Progenitor cell of endocrine pancreas (in vitro differentiated cells): ENCODE data around the gene GSTM3. TPM values are rescaled to one million over a fixed set of nuclear protein-coding genes. Genes with fewer than 3 reads are reported as not detected.
"Not testable (repeated sequence)": the region's sequence is repeated elsewhere in the genome, so short reads cannot be mapped to it uniquely, and the experiment has no call there.

Experiments used
- DNase-seq: peaks from one replicate; pipeline ENCODE4 v3.0.0; 2021; ENCODE audit warnings: low spot score; ENCODE audit not compliant: unreplicated experiment
- H3K27ac Mint-ChIP-seq: 2 replicates; pipeline ENCODE4 v1.8.0; 2021; ENCODE audit warnings: mild to moderate bottlenecking, moderate library complexity, mixed read lengths
- H3K27me3 Mint-ChIP-seq: 2 replicates; pipeline ENCODE4 v1.8.0; 2021; ENCODE audit warnings: mixed read lengths
- H3K36me3 Mint-ChIP-seq: 2 replicates; pipeline ENCODE4 v1.8.0; 2022; ENCODE audit warnings: mixed read lengths; ENCODE audit not compliant: insufficient read depth
- H3K4me1 Mint-ChIP-seq: 2 replicates; pipeline ENCODE4 v1.8.0; 2021; ENCODE audit warnings: low read depth, mixed read lengths
- H3K4me3 Mint-ChIP-seq: 2 replicates; pipeline ENCODE4 v1.8.0; 2021; ENCODE audit warnings: low read depth, mild to moderate bottlenecking, moderate library complexity, mixed read lengths
- H3K9me3 Mint-ChIP-seq: 2 replicates; pipeline ENCODE4 v1.8.0; 2021; ENCODE audit warnings: low read depth, mixed read lengths
- total RNA-seq: library from RNA; stranded (reverse); gene quantifications from 2 replicates; pipeline ENCODE4 v1.2.1, GENCODE V29; 2021
- TF ChIP-seq, protein P1 (sequence below): fragments of 200-600 bp; sonication (generic); IDR thresholded peaks from one replicate; pipeline ENCODE4 v1.5.0; 2021; ENCODE audit warnings: antibody characterized with exemption, mild to moderate bottlenecking; ENCODE audit not compliant: unreplicated experiment

The GSTM3 gene
- total RNA-seq, 1 donor from 2014 or later, result 83.1 TPM

DNA sequence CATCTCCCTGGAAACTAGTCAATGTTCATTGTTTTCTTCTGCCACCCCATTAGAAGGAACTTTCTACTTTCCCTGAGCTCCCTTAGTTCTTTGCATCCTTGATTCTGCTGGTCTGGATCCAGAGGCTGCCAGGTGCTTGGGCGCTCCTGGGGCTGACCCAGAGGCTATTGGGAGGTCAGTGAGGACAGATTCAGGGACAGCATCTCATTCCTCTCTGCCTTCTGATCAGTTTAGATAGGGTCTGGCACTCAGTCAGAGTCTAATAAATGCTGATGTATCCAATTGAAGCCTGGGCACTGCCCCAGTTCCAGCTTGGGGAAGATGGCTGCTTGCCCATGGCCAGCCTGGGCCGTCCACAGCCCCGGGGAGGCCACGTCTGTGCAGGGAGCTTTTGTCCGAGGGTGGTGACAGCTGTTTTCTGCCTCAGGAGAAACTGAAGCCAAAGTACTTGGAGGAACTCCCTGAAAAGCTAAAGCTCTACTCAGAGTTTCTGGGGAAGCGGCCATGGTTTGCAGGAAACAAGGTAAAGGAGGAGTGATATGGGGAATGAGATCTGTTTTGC lies 50.9 kb downstream of the GSTM3 start:
- H3K27me3 Mint-ChIP-seq, result no peaks in the 10 kb centered on the region
- H3K9me3 Mint-ChIP-seq, result no peaks in the 10 kb centered on the region
- no peak overlapping the region for H3K27ac Mint-ChIP-seq
- no peak for DNase-seq
- H3K36me3 Mint-ChIP-seq, result no peaks in the 10 kb centered on the region
- no peaks in the 10 kb centered on the region for H3K4me1 Mint-ChIP-seq
- no peak overlapping the region for H3K4me3 Mint-ChIP-seq
- TF ChIP-seq, protein P1, sequence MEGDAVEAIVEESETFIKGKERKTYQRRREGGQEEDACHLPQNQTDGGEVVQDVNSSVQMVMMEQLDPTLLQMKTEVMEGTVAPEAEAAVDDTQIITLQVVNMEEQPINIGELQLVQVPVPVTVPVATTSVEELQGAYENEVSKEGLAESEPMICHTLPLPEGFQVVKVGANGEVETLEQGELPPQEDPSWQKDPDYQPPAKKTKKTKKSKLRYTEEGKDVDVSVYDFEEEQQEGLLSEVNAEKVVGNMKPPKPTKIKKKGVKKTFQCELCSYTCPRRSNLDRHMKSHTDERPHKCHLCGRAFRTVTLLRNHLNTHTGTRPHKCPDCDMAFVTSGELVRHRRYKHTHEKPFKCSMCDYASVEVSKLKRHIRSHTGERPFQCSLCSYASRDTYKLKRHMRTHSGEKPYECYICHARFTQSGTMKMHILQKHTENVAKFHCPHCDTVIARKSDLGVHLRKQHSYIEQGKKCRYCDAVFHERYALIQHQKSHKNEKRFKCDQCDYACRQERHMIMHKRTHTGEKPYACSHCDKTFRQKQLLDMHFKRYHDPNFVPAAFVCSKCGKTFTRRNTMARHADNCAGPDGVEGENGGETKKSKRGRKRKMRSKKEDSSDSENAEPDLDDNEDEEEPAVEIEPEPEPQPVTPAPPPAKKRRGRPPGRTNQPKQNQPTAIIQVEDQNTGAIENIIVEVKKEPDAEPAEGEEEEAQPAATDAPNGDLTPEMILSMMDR, result no peak

GRCh38 chr1:109687641-109688499 lies 53.0 kb downstream of the GSTM3 start, which contains the start of gene GSTM1:
GSTM1 (plus strand) TSS chr1:109687817; CDS start chr1:109687874, 57 bp downstream.
- DNase-seq, result peak; percentile 43
- Mint-ChIP-seq H3K36me3 (no peaks in the 10 kb centered on the region), H3K9me3 (no peaks in the 10 kb centered on the region), H3K27me3 (no peaks in the 10 kb centered on the region), H3K4me1 (no peaks in the 10 kb centered on the region), H3K4me3 (peak within 1 kb of the TSS; percentile 74), H3K27ac (peak within 1 kb of the TSS; percentile 95)
- TF ChIP-seq, protein P1, result peak; percentile 37

- not testable (repeated sequence) for H3K9me3 Mint-ChIP-seq, H3K4me1 Mint-ChIP-seq, H3K36me3 Mint-ChIP-seq, H3K27me3 Mint-ChIP-seq, DNase-seq
- Mint-ChIP-seq H3K4me3 (peak overlapping the region; percentile 74), H3K27ac (peak overlapping the region; percentile 95)
These were observed 53.7 kb downstream of the GSTM3 start for GRCh38 chr1:109687109-109687508.

GRCh38 chr1:109685890-109686289 lies 54.9 kb downstream of the GSTM3 start:
- H3K9me3 Mint-ChIP-seq, H3K4me1 Mint-ChIP-seq: not testable (repeated sequence)

DNA sequence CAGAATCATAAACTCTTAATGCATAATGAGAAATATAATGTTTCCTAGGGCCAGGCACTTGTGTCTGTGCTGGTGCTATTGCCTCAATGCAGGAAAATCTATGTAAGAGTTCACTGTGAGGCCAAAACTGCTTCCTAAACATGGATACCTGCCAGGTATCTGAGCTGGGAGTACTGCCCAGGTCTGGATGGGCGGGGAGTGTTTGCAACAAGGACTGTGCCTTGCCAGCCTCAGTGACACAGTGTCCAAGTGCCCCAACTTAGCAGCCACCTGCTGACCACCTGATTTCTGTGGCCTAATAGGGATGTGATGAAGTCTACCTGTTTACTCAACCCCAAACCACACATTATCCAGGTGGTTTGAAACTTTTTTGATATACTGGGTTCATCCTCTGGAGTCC lies 55.4 kb downstream of the GSTM3 start:
- not testable (repeated sequence) for H3K4me3 Mint-ChIP-seq, H3K27ac Mint-ChIP-seq, H3K9me3 Mint-ChIP-seq, DNase-seq, H3K27me3 Mint-ChIP-seq, H3K36me3 Mint-ChIP-seq, H3K4me1 Mint-ChIP-seq

More at GRCh38 chr1:109685890-109686289, 54.9 kb downstream of the GSTM3 start:
- not testable (repeated sequence) for H3K36me3 Mint-ChIP-seq, DNase-seq, H3K4me3 Mint-ChIP-seq, H3K27ac Mint-ChIP-seq, H3K27me3 Mint-ChIP-seq

GRCh38 chr1:109684777-109685176 lies 56.1 kb downstream of the GSTM3 start:
- not testable (repeated sequence) for H3K4me3 Mint-ChIP-seq, H3K9me3 Mint-ChIP-seq, H3K36me3 Mint-ChIP-seq, H3K4me1 Mint-ChIP-seq, H3K27ac Mint-ChIP-seq, H3K27me3 Mint-ChIP-seq, DNase-seq

Other genes starting within 250 kb of the GSTM3 start
- gene CYB561D1, start 246.9 kb downstream of the GSTM3 start, total RNA-seq, result 11.1 TPM in 2 replicates
- gene AMIGO1, start 231.3 kb downstream of the GSTM3 start, total RNA-seq, result 7.0 and 7.2 TPM in 2 replicates
- gene GPR61, start 201.2 kb downstream of the GSTM3 start, total RNA-seq, result 0.53 TPM in 1 of 2 replicates, not detected in the other
- 10.0 and 10.3 TPM in 2 replicates for gene GNAI3, start 192.4 kb downstream of the GSTM3 start, total RNA-seq
- gene GNAT2, start 121.4 kb downstream of the GSTM3 start, total RNA-seq, result 0.57 TPM in 1 of 2 replicates, not detected in the other
- 91.6 and 94.5 TPM in 2 replicates for gene AMPD2, start 121.2 kb downstream of the GSTM3 start, total RNA-seq
- 21.0 and 21.2 TPM in 2 replicates for gene GSTM4, start 84.9 kb downstream of the GSTM3 start, total RNA-seq
- 76.9 and 79.5 TPM in 2 replicates for gene GSTM2, start 73.0 kb downstream of the GSTM3 start, total RNA-seq
- gene GSTM1, start 53.2 kb downstream of the GSTM3 start, total RNA-seq, result 39.0 and 39.1 TPM in 2 replicates
- gene GSTM5, start 28.8 kb downstream of the GSTM3 start, total RNA-seq, result 2.8 and 2.9 TPM in 2 replicates
- gene EPS8L3, start 22.9 kb upstream of the GSTM3 start, total RNA-seq, result 9.5 and 14.2 TPM in 2 replicates
- gene CSF1, start 169.8 kb upstream of the GSTM3 start, total RNA-seq, result 0.89 and 2.9 TPM in 2 replicates
- 90.2 and 101 TPM in 2 replicates for gene AHCYL1, start 243.7 kb upstream of the GSTM3 start, total RNA-seq